Transverse colon (tissue), 3 donors: ENCODE results near the gene SLC6A1.

ENCODE experiments used
- CTCF ChIP-seq, 5 experiments: fragments of 200-600 bp in 3 of 5; fragments of 450-650 bp in 2 of 5; sonication (generic) in 3 of 5; IDR thresholded peaks; 1 replicate in 2 of 5; 2 replicates in 3 of 5; pipeline ENCODE4 v1.5.1; 2016 to 2017; ENCODE audit warnings: antibody characterized with exemption in 5 of 5, inconsistent platforms in 3 of 5, mild to moderate bottlenecking in 2 of 5, moderate library complexity in 1 of 5
- POLR2A ChIP-seq: fragments of 450-650 bp; IDR thresholded peaks from one replicate; pipeline ENCODE4 v1.6.1; 2016; ENCODE audit warnings: antibody characterized with exemption, mild to moderate bottlenecking, moderate library complexity

DNA sequence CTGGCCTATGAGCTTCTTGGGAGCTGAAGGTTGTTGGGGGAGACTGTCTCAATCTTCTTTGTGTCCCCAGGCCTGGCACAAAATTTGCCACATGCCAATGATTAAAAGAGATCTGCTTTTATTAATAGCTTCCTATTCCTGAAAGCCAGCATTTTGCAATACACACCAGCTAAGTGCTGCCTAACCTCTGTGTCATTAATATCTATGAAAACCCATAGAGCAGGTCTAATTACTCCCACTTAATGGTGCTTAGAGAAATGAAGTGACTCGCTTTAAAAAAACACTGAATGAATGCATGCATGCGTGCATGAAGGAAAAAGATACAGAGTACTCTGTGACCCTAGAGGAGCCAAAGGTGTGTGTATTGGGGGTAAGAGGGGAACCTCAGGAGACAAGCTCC lies 55.0 kb downstream of the SLC6A1 start:
- TF ChIP-seq CTCF (IDR thresholded peaks at IDR 0.05) (no peak), POLR2A (no peak)
